GM10847 (cell line): ENCODE results near the gene TOMM22.

Experiments
- POLR2A ChIP-seq: IDR thresholded peaks from 2 replicates; pipeline ENCODE4 v1.6.1; 2011; ENCODE audit not compliant: insufficient read length; ENCODE audit errors: extremely low read depth

The TOMM22 gene

DNA sequence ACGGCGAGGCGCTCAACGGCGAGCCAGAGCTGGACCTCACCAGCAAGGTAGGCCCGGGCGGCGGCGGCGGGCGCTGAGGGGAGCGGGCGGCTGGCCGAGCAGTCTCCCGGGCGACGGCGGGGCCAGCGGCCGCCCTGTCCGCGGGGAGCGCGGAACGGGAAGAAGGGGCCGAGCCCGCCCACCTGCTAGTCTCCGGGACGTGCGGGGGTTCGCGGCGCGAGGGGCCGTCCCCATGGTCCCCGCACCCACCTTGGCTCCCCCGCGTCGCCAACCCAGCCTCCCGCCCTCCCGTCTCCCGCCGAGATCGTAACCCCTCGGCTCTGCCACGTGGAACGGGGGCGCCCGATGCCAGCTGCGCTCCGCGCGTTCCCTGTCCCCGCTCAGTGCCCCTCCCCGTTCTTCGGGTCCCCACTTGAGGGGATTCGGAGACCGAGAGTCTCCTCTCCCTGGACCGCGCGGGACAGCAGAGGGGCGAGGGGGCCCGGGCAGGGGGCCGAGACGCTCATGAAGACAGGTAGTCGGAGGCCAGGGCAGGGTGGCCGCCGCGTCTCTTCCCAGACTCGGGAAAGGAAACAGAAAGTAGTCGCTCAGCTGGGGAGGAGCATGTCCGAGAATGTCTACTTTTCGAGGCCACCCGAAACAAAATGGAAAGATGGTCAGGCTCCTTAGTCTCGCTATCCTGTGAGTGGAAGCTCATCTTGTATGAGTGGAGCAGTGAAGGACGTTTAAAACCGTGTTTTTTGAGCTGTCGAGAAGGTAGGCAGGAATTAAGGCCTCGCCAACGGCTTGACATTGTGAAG lies 24.5 kb downstream of the TOMM22 start:
- TF ChIP-seq POLR2A: no peak

DNA sequence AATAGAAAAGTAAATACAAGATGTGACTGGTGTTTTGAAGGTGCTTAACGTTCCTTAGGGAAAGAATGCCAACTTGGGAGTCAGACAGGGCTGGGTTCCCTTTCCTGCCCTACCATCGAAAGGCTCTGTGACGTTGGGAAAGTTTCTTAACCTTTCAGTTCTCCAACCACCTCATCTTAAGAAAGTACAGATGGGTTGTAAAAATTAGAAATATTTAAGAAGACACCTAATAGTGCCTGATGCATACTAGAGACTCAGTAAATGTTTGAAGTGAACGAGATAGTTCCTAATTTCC lies 25.1 kb downstream of the TOMM22 start:
- no peak for TF ChIP-seq POLR2A

DNA sequence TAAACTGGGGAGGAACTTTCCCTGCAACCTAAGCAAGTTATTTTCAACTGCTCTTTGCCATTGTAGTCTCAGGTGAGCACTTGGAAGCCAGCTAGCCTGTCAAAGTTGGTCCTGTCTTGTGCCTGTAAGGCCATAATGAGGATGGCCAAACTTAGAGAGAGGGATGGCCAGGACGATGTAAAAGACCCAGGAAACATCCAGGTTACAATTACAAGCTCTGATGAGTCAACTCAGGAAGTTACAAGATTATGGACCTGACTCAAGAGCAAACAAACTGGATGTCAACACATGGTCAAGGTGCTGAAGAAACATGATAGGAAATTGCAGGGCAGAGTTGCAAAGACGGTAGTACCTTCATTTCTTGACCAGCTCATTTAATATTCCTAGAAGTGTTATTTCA lies 25.6 kb downstream of the TOMM22 start:
- no peak for TF ChIP-seq POLR2A

DNA sequence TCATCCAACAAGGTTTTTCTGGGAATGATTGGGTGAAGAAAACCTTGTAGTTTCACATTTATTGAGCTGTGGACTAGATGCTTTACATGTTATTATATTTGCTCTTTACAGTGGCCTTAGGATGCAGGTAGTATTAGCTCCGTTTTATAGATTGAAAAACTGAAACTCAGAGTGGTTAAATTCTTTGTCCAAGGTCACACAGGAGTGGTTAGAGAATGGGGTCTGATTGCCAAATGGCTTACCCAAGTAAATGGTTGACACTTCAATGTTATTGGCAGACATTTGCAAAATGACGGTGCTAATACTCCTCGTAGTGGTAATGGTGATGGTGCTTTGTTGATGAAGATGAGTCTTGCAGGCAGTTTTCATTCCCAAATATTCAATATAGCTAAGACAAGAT lies 26.2 kb downstream of the TOMM22 start:
- no peak for TF ChIP-seq POLR2A

DNA sequence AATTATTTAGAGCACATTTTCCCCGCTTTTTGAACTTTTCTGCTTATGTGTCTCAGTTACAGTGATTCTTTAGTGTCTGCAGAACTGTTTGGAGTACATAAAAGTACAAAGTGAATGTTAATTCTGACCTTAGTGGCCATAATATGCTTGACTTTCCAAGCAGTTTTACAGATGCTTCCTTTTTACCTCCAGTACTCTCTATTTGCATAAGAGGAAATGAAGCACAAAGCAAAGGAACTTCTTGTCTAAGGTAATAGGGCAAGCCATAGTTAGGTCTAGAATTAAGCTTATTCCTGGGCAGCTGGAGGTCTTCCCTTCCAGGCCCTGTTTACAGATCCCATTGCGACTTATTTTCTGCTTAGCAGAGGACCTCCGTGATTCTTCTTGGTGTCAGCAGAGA lies 27.5 kb downstream of the TOMM22 start:
- TF ChIP-seq POLR2A: no peak

DNA sequence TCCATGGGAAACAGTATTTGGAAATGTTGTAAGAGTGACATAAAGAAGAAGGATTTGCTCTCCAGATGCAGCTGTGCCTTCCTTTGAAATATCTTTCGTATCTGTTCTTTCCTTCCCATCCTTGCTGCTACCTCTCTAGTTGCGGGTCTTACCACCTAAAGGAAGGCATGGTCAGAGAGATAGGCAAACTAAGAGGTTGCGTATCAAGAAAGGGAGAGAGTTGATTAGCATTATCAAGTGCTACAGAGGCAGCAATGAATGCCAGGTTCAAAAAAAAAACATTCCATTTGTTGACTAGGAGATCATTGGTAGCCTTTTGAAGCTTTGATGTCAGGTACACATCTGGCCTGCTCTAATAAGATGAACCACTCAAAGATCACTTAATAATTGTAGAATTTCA lies 28.6 kb downstream of the TOMM22 start:
- TF ChIP-seq POLR2A: no peak

DNA sequence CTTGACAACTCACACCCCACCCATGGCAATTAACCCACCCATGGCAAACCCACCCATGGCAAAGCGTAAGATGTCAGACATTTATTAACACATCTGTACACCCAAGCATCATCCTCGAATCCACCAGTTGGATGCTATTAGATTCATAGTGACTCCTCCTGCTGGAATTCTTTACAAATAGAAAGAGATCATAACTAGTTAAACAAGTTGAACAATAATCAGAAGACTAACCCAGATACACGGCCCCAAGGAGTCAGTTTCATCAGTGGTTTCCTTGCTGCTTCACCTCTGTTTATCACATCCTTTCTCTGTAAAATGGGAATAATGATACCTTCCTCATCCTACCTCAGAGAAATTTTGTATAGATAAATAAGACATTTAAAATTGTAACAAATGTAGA lies 29.1 kb downstream of the TOMM22 start:
- no peak for TF ChIP-seq POLR2A

DNA sequence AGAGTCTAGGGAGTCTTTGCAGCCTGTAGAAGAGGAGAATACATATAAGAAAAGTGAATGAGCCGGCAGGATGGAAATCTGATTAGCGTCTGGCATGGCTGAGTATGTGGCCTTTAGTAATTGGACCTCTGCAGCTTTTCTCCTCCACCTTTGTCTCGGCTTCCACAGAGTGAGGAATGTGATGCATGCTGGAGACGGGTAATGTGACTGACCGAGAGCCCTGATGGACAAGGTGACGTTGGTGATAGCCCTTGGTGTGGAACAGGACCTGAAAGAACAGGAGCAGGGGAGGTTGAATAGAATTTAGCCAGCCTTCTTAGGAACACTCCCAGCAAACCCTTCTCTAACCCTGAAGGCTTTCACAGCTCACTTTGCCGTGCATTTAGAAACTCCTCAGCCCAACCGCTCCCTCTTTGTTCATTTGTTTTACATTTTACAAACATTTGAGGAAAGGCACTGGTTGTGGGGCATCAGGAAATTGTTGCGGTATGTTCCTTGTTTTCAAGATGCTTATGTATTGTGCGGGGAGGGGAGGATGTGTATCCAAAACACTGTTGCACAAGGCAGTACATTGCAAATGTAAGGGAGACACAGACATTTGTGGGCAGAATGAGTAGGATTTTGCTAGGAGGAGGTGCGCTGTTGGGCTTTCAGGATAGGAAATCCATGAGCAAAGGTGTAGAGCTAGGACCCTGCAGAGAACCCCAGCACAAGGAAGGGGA lies 30.9 kb downstream of the TOMM22 start:
- no peak for TF ChIP-seq POLR2A

DNA sequence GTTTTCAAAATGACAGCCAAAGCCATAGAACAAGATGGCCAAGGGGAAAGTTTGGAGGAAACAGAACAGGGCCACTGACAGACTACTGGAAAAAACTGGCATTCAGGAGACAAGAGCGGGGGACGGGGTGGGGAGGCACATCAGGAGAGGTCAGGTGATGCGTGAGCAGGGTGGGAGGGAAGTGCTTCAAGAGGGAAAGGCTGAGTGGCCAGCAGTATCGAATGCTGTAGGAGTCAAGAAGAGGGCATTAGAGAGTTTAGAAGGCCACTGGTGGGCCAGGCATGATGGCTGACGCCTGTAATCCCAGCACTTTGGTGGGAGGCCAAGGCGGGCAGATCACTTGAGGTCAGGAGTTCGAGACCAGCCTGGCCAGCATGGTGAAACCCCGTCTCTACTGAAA lies 32.2 kb downstream of the TOMM22 start:
- no peak for TF ChIP-seq POLR2A

DNA sequence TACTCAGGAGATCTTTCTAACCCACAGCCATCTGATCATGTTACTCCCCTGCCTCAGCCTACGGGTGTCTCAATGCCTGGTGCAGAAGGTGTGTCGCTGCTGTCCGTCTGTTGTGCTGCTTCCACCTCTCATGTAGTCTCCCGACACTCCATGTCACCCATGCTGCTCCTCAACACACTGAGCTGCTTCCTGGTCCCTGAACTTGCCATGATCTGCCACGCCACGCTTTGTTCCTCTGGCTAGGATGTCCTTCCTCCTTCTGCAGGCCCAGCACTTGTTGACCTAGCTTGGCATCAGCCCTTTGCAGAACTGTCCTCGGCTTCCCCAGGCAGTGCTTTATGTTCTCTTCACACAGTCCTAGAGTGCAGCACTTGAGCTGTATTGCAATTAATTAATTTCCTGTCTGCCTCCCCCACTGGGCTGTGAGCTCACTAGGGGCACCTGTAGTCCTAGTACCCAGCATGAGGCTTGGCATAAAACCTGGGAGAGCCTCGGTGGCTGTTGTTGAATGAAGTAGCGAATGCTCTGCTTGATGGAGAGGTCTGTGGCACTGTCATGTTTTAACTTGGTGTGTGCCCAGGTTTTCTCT lies 33.5 kb downstream of the TOMM22 start:
- TF ChIP-seq POLR2A: no peak

DNA sequence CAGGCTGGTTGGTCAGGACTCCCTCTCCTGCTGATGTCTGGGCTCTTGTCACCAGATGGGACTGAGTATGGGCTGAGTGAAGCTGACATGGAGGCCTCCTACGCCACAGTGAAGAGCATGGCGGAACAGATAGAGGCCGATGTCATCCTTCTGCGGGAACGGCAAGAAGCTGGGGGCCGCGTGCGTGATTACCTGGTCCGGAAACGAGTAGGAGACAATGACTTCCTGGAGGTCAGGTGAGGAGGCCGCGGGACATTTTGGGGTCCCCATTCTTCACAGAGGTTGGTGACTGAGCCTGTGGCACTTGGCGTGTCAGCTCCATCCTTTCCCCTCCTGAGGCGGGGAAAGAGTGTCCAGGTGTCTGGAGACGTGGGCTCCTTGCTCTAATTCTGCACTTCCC lies 34.1 kb downstream of the TOMM22 start:
- no peak for TF ChIP-seq POLR2A

DNA sequence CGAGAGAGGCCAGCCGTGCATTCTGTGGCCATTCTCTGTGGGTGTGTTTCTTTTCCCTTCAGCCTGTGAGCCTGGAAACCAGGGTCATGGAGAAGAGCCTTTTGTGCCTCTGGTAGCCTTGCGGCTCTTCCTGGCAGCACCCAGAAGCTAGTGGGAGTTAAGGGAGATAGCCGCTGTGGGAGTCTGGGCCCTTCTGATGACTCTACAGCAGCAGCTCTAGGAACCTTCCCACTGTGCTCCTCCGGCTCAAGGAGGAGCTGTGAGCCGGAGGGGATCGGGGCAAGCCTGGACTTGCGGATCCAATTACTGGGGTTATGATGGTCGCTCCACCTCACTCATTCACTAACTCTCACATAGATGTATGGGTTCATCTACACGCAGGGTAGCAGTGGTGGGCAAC lies 34.5 kb downstream of the TOMM22 start:
- no peak for TF ChIP-seq POLR2A

DNA sequence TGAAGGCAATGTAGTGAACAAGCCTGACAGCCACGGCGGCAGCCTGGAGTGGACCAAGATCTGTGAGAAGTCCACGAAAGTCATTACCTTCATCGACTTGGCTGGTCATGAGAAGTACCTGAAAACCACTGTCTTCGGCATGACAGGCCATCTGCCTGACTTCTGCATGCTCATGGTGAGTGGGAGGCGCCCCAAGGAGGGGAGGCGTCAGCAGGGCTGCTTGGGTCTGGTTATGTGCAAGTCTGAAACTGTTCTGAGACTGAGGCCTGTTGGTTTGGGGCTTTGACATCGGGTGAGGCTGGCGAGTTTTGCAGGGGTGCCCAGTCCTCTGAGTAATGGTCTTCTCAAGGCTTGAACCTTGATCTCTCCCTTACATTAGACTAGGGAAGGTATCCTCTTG lies 35.1 kb downstream of the TOMM22 start:
- TF ChIP-seq POLR2A: no peak

DNA sequence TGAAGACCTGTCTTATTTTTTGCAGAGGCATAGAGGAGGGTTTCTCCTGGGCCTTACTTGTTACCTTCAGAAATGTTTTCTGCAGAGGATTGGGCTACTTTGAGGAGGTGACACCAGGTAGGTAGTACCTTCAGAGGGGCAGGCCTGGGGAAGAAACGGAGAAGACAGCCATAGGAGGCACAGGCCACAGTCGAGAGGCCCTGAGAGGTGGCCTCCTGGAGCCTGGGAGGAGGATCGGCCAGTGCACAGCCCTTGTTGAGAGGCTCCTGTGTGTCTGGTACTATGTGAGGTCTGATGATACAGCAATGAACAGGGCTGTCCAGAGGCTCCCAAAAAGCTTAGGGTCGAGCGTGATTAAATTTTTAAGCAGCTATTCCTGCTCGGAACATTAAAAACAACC lies 35.5 kb downstream of the TOMM22 start:
- no peak for TF ChIP-seq POLR2A

DNA sequence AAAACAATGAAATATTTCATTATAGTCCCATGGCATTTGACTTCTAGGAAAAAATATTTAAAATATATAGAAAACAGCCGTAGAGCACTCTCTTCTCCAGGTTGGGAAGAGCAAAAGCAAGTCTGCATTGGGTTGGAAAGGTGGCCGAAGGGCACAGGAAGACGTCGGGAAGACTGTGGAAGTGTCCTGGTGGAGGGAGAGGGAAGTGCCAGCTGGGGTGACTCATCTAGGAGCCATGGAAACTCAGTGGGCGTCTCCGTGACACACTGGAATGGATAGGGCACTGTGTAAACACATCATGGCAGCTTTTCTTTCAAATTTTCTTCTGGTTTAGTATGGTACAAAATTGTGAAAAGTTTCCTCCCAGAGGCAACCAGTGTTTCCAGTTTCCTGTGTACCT lies 36.7 kb downstream of the TOMM22 start:
- TF ChIP-seq POLR2A: no peak

DNA sequence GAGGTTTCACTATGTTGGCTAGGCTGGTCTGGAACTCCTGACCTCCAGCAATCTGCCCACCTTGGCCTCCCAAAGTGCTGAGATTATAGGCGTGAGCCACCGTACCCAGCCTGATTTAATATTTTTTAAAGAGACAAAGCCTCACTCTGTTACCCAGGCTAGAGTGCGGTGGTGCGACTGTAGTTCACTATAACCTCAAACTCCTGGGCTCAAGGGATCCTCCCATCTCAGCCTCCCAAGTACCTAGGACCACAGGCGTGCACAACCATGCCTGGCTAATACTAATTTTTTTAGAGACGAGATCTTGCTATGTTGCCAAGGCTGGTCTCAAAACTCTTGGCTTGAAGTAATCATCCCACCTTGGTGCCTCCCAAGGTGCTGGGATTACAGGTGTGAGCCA lies 37.4 kb downstream of the TOMM22 start:
- no peak for TF ChIP-seq POLR2A
